SW 1271 (cell line): ENCODE data around the gene PHC1.

ENCODE experiments used
- DNase-seq, 2 experiments: peaks; one replicate each; lab custom pipeline; 2025; lab: John Stamatoyannopoulos, UW

The PHC1 gene

GRCh38 chr12:8950221-8950527 lies 35.9 kb downstream of the PHC1 start:
- no peak for DNase-seq

- DNase-seq: no peak
These were observed 36.6 kb downstream of the PHC1 start for GRCh38 chr12:8950702-8951478.

GRCh38 chr12:8951744-8952143 lies 37.4 kb downstream of the PHC1 start:
- no peak for DNase-seq

DNA sequence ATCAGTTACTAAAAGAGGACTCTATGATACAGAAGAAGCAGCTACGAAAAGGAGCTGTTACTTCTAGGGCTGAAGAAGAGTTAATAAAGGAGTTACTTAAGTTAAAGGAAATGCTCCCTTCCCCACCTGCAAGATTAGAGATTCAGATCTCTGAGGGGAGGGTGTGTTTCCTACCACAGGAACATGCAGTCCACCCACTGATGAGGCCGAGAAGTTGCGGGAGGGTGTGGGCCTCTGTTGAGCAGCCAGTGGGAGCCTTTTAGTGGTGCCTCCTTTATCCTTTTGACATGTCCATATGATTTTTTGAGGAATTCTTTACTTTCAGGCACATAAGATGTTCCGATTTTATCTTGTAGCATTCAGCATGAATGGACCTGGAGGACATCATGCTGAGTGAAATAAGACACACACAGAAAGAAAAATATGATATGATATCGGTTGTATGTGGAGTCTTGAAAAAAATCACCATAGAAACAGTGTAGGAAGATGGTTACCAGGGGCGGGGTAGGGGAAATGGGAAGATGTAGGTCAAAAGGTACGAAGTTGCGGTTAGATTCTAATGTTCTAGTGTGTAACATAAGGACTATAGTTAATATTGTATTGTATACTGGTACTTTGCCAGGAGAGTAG lies 39.6 kb downstream of the PHC1 start:
- no peak for DNase-seq

- DNase-seq: no peak
These were observed 41.8 kb downstream of the PHC1 start for GRCh38 chr12:8956073-8956472.

DNA sequence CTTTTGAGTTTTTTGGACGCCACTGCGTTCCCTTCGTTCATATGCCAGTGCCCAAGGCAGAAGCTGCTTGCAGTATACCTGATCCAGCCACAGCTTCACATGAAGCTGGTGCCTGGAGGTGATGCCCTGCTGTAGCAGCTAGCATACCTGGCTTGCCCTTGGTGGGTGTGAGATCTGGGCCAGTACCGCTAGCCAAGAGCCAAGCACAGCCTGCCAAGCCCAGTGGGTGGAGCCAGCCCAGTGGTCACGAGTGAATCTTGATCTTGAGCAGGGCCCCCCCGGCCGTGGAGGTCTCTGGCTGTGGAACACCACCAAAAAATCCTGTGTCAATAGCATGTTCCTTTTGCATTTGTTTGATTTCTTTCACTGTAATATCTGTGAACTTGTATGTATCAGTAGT lies 42.5 kb downstream of the PHC1 start:
- no peak for DNase-seq

DNA sequence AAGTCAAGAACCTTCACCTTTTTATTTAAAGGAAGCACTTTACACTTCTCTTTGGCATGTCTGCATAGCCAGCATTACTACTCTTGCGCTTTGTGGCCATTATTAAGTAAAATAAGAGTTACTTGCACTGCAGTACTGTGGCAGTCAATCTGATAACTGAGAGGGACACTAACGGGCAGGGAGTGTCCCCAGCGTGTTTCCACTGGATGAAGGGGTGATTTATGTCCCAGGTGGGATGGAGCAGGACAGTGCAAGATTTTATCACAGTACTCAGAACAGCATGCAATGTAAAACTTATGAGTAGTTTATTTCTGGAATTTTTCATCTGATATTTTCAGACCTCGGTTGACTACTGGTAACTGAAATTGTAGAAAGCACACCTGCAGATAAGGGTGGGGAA lies 43.3 kb downstream of the PHC1 start:
- no peak for DNase-seq

DNA sequence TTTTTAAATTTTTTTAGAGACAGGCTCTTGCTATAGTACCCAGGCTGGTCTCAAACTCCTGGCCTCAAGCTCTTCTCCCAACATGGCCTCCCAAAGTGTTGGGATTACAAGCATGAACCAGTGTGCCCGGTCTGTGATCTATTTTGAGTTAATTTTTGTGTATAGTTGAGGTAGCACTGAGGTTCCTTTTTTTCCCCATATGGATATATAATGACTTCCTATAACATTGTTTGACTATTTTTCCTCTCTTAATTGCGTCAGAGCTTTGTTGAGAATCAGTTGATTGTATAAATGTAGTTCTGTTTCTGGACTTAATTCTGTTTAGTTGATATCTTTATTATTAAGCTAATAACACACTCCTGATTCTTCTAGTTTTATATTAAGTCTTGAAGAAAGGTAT lies 43.8 kb downstream of the PHC1 start:
- no peak for DNase-seq

- DNase-seq: no peak
These were observed 45.9 kb downstream of the PHC1 start for GRCh38 chr12:8960176-8960575.

DNA sequence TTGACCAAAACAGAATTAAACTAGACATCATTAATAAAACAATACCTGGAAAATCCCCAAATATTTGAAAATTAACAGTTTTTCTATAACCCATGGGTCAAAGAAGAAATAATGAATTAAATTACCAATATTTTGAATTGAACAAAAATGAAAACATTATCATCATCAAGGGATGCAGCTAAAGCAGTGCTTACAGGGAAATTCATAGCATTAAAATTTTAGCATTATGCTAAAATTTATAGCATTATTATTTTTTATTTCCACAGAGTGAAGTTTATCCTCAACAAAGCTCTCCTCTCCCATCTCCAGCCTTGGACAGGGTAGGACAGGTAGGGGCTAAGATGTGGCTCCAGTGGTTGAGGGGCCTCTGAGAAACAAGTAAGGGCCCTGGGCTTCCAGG lies 54.5 kb downstream of the PHC1 start:
- no peak for DNase-seq

GRCh38 chr12:8969861-8970411 lies 55.6 kb downstream of the PHC1 start:
- DNase-seq: no peak

DNA sequence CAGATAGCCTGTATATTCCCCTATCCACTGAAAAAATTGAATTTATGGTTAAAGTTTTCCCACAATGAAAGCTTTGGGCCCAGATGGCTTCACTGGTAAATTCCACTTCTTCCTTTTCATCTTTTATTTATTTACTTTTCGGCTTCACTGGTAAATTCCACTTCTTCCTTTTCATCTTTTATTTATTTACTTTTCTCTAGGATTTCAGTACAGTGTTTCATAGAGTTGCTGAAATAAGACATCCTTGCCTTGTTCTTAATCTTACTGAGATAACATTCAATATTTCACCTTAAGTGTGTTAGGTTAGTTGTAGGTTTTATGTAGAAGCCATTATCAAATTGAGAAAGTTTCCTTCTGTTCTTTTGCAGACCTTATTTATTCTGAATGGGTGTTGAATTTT lies 56.1 kb downstream of the PHC1 start:
- DNase-seq: no peak

DNA sequence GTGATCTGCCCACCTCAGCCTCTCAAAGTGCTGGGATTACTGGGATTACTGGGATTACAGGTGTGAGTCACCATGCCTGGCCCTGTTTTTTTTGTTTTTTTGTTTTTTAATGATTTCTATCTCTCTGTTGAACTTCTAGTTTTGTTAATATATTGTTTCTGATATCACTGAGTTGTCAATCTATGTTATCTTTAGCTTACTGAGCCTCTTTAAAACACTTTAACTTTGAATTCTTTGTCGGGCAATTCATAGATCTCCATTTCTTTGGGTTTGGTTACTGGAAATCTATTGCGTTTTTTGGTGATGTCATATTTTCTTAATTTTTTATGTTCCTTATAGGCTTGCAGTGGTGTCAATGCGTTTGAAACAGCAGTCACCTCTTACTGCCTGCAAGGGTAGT lies 65.8 kb downstream of the PHC1 start:
- DNase-seq: no peak

GRCh38 chr12:8985213-8985754 lies 71.0 kb downstream of the PHC1 start:
- DNase-seq: no peak

DNA sequence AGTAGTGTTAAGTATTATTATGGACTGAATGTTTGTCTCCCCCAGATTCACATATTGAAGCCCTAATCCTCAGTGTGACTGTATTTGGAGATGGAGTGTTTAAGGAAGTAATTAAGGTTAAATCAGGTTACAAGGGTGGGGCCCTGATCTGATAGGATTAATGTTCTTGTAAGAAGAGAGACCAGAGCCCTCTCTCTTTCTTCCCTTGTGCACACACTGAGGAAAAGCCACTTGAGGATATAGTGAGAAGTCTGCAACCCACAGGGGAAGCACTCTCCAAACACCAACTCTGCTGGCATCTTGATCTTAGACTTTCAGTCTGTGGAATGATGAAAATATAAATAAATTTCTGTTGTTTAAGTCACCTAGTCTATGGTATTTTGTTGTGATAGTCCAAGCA lies 72.9 kb downstream of the PHC1 start:
- no peak for DNase-seq

GRCh38 chr12:8987685-8988084 lies 73.4 kb downstream of the PHC1 start:
- no peak for DNase-seq

GRCh38 chr12:8989413-8989812 lies 75.1 kb downstream of the PHC1 start, which contains the start of gene KLRG1:
TSS of gene KLRG1 (plus strand) at chr12:8989546. CDS start at chr12:8989636, 90 bp downstream.
- DNase-seq: no peak
